Transverse colon (tissue), 4 donors: ENCODE data around the gene ALMS1. TPM values are rescaled to one million over a fixed set of nuclear protein-coding genes. Genes with fewer than 3 reads are reported as not detected.

ENCODE experiments used
- DNase-seq: peaks from one replicate; pipeline ENCODE4 v3.0.0-alpha.2; 2019
- H3K27ac ChIP-seq, 4 donors: fragments of 200-600 bp; sonication (generic); 2 replicates each; pipeline ENCODE4 v1.5.1; 2016 to 2018; ENCODE audit warnings: inconsistent platforms in 4 of 4
- H3K27me3 ChIP-seq: fragments of 200-600 bp; sonication (generic); 2 replicates; pipeline ENCODE4 v1.5.1; 2017; ENCODE audit warnings: inconsistent platforms
- H3K36me3 ChIP-seq, 4 donors: fragments of 200-600 bp; sonication (generic); 2 replicates each; pipeline ENCODE4 v1.5.1; 2017 to 2019; ENCODE audit warnings: inconsistent platforms in 4 of 4
- H3K4me1 ChIP-seq, 4 donors: fragments of 200-600 bp; sonication (generic); 2 replicates each; pipeline ENCODE4 v1.5.1; 2017 to 2020; ENCODE audit warnings: inconsistent platforms in 4 of 4
- H3K4me3 ChIP-seq, 4 donors: fragments of 200-600 bp; sonication (generic); 1 replicate in 1 of 4; 2 replicates in 3 of 4; pipeline versions ENCODE4 v1.5.1 to v1.6.1; 2017 to 2019; ENCODE audit warnings: inconsistent platforms in 4 of 4
- H3K9me3 ChIP-seq, 2 donors: fragments of 200-600 bp; sonication (generic); 2 replicates each; pipeline ENCODE4 v1.5.1; 2017 to 2019; ENCODE audit warnings: inconsistent platforms in 2 of 2
- EP300 ChIP-seq: sonication (generic); formaldehyde crosslinking; IDR thresholded peaks from one replicate; pipeline ENCODE4 v1.6.1; 2017; ENCODE audit warnings: antibody characterized with exemption, low read depth
- POLR2A ChIP-seq: fragments of 450-650 bp; IDR thresholded peaks from one replicate; pipeline ENCODE4 v1.6.1; 2016; ENCODE audit warnings: antibody characterized with exemption, mild to moderate bottlenecking, moderate library complexity
- POLR2AphosphoS5 ChIP-seq, 3 donors: sonication (generic); formaldehyde crosslinking; IDR thresholded peaks; one replicate each; pipeline ENCODE4 v1.6.1; 2016; ENCODE audit warnings: antibody characterized with exemption in 3 of 3
- WGBS, 2 donors: methylation state at CpG; one replicate each; pipeline ENCODE4 v1.1.5; 2018; ENCODE audit warnings: low coverage in 1 of 2; 5-methylcytosine and 5-hydroxymethylcytosine counted together
- in situ Hi-C, 4 donors: fragments of 200-750 bp; cut with MboI; loops; one replicate each; pipeline versions ENCODE4 v1.15.0 to v1.15.1; 2017; ENCODE audit warnings: low sequenced_read_pairs in 3 of 4, low pct_ligation_motif_present in 1 of 4, low pct_unique_long_range_greater_than_20kb in 1 of 4
- intact Hi-C: fragments of 100-400 bp; cut with DNase I; formaldehyde crosslinking; loops from one replicate; pipeline ENCODE4 v1.15.1; 2023; ENCODE audit warnings: low total_unique reads
- total RNA-seq, 4 donors: library from RNA; depleted of rRNA; stranded (reverse); fragments of >200 nt; gene quantifications; one replicate each; pipeline ENCODE4 v1.1.0, GENCODE V29; 2016
- TF ChIP-seq, protein P1 (sequence below), 5 experiments: fragments of 200-600 bp in 3 of 5; fragments of 450-650 bp in 2 of 5; sonication (generic) in 3 of 5; IDR thresholded peaks; 1 replicate in 2 of 5; 2 replicates in 3 of 5; pipeline ENCODE4 v1.5.1; 2016 to 2017; ENCODE audit warnings: antibody characterized with exemption in 5 of 5, inconsistent platforms in 3 of 5, mild to moderate bottlenecking in 2 of 5, moderate library complexity in 1 of 5

Gene ALMS1, protein sequence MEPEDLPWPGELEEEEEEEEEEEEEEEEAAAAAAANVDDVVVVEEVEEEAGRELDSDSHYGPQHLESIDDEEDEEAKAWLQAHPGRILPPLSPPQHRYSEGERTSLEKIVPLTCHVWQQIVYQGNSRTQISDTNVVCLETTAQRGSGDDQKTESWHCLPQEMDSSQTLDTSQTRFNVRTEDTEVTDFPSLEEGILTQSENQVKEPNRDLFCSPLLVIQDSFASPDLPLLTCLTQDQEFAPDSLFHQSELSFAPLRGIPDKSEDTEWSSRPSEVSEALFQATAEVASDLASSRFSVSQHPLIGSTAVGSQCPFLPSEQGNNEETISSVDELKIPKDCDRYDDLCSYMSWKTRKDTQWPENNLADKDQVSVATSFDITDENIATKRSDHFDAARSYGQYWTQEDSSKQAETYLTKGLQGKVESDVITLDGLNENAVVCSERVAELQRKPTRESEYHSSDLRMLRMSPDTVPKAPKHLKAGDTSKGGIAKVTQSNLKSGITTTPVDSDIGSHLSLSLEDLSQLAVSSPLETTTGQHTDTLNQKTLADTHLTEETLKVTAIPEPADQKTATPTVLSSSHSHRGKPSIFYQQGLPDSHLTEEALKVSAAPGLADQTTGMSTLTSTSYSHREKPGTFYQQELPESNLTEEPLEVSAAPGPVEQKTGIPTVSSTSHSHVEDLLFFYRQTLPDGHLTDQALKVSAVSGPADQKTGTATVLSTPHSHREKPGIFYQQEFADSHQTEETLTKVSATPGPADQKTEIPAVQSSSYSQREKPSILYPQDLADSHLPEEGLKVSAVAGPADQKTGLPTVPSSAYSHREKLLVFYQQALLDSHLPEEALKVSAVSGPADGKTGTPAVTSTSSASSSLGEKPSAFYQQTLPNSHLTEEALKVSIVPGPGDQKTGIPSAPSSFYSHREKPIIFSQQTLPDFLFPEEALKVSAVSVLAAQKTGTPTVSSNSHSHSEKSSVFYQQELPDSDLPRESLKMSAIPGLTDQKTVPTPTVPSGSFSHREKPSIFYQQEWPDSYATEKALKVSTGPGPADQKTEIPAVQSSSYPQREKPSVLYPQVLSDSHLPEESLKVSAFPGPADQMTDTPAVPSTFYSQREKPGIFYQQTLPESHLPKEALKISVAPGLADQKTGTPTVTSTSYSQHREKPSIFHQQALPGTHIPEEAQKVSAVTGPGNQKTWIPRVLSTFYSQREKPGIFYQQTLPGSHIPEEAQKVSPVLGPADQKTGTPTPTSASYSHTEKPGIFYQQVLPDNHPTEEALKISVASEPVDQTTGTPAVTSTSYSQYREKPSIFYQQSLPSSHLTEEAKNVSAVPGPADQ (N-terminal part only)
- total RNA-seq, result 10 to 100 TPM; 22.4 to 72.4 (median 29.9) TPM

DNA sequence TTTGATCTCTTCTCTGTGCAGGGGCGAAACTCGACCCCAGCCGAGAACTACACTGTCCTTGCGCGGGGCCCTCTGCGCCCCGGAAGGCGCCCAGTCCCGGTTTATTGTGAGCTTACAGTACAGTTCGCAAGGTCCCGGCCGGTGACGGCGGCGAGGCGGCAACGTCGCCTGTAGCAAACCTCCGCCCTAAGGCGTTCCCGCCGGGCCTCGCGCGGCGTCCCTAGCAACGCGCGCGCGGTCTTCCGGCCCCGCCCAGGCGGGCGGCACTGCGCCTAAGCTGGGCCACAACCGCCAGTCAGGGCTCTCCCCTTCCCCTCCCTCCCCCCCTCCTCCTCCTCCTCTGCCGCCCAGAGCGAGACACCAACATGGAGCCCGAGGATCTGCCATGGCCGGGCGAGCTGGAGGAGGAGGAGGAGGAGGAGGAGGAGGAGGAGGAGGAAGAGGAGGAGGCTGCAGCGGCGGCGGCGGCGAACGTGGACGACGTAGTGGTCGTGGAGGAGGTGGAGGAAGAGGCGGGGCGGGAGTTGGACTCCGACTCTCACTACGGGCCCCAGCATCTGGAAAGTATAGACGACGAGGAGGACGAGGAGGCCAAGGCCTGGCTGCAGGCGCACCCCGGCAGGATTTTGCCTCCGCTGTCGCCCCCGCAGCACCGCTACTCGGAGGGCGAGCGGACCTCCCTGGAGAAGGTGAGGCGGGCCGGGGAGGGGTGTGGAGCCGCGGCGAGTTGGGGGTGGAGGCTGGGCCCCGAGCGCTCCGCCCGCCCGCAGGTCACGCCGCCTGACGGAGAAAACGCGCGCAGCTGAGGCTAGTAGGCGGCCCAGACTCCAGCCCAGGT is at the start of gene ALMS1:
ALMS1 (plus strand) TSS at position 333 of the 838 bp plus-strand sequence; CDS start at position 366, 33 bp downstream.
- Histone ChIP-seq H3K36me3 (no peaks in the 10 kb centered on the region), H3K4me3 (peak within 1 kb of the TSS; percentile 67 to 90 (median 80)), H3K27ac (peak within 1 kb of the TSS; percentile 89 to 98 (median 94)), H3K4me1 (peaks cover 0 to 18% (median 11%) of the 10 kb centered on the region in 4 donors), H3K9me3 (no peaks in the 10 kb centered on the region), H3K27me3 (peaks cover under 1% of the 10 kb centered on the region)
- DNase-seq, result peak; percentile 92
- WGBS, 2 donors, result 1% methylated on average over 80 of the region's 84 CpGs; no CpG with 5 or more reads in 1 of the 2 donors
- in situ Hi-C loops (no loop called here), intact Hi-C loops (loop anchor here (10.0 kb wide), 1 partner anchor 141 kb away; no protein-coding TSS in a partner anchor)
- TF ChIP-seq POLR2AphosphoS5 (IDR thresholded peaks at IDR 0.05) (peak; percentile 52 to 67 (median 59)), POLR2A (peak; percentile 63), EP300 (no peak)
- TF ChIP-seq, protein P1, sequence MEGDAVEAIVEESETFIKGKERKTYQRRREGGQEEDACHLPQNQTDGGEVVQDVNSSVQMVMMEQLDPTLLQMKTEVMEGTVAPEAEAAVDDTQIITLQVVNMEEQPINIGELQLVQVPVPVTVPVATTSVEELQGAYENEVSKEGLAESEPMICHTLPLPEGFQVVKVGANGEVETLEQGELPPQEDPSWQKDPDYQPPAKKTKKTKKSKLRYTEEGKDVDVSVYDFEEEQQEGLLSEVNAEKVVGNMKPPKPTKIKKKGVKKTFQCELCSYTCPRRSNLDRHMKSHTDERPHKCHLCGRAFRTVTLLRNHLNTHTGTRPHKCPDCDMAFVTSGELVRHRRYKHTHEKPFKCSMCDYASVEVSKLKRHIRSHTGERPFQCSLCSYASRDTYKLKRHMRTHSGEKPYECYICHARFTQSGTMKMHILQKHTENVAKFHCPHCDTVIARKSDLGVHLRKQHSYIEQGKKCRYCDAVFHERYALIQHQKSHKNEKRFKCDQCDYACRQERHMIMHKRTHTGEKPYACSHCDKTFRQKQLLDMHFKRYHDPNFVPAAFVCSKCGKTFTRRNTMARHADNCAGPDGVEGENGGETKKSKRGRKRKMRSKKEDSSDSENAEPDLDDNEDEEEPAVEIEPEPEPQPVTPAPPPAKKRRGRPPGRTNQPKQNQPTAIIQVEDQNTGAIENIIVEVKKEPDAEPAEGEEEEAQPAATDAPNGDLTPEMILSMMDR (IDR thresholded peaks at IDR 0.05), result peak; percentile 14 to 37 (median 22)

DNA sequence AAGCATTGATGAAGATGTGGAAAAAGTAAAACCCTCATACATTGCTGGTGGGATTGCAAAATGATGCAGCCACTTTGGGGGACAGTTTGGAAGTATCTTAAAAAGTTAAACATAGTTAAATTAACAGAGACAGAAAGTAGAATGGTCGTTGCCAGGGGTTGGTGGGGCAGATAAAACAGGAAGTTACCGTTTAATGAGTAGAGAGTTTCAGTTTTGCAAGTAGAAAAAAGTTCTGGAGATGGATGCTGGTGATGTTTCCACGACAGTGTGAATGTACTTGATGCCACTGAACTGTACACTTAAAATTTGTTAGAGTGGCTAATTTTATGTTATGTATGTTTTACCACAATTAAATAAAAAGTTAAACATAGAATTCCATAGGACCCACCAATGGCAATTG is 47.8 kb upstream of the ALMS1 start:
- Histone ChIP-seq H3K36me3 (no peaks in the 10 kb centered on the region), H3K4me1 (no peaks in the 10 kb centered on the region), H3K9me3 (no peaks in the 10 kb centered on the region), H3K27ac (no peak overlapping the region), H3K27me3 (no peaks in the 10 kb centered on the region), H3K4me3 (no peak overlapping the region)
- DNase-seq, result no peak
- TF ChIP-seq POLR2AphosphoS5 (IDR thresholded peaks at IDR 0.05) (no peak), POLR2A (no peak), EP300 (no peak)
- TF ChIP-seq, protein P1 (IDR thresholded peaks at IDR 0.05), result no peak
- intact Hi-C loops, result no loop called here
- 22 to 30% methylated on average over 3 of the region's 3 CpGs for WGBS, 2 donors
- in situ Hi-C loops, result no loop called here

DNA sequence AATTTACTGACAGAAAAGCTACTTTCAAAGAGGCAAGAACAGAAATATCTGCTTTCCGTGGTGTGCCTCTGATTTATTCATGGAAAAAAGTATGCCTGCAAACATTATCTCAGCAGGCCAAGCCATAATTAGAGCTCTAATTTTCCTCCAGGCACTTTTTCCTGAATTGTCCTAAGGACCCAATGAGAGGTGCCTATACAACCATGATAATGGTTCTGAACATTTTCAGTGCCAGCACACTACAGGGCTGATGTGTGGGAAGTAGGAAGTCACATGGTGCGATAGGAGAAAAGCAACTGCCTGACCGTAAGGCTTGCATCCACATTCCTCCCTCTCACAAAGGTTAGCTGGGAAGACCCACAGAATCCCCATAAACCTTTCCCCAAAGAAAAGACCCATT is 46.4 kb upstream of the ALMS1 start:
- no peaks in the 10 kb centered on the region for H3K4me1 ChIP-seq
- in situ Hi-C loops, result no loop called here
- H3K9me3 ChIP-seq, result no peaks in the 10 kb centered on the region
- DNase-seq, result no peak
- H3K27me3 ChIP-seq, result no peaks in the 10 kb centered on the region
- no peak overlapping the region for H3K27ac ChIP-seq
- H3K4me3 ChIP-seq, result no peak overlapping the region
- no peaks in the 10 kb centered on the region for H3K36me3 ChIP-seq
- intact Hi-C loops, result no loop called here
- WGBS, 2 donors, result 68 to 77% methylated on average over 3 of the region's 3 CpGs
- TF ChIP-seq, protein P1 (IDR thresholded peaks at IDR 0.05), result no peak
